IPS-20b (cell line): ENCODE measurements around the gene TSPAN4.
A peak's percentile ranks its signal among the peaks of the same experiment; 100 is the strongest.

Experiments
- H3K27ac ChIP-seq: one replicate; pipeline ENCODE4 v1.5.1; 2013; ENCODE audit warnings: low read length
- H3K27me3 ChIP-seq: 2 replicates; pipeline ENCODE4 v1.6.1; 2013; ENCODE audit warnings: mild to moderate bottlenecking, low read length, inconsistent platforms; ENCODE audit not compliant: insufficient read depth
- H3K36me3 ChIP-seq: 2 replicates; pipeline ENCODE4 v1.6.1; 2013; ENCODE audit warnings: low read depth, mild to moderate bottlenecking, inconsistent platforms, low read length, moderate library complexity; ENCODE audit not compliant: insufficient read depth
- H3K4me1 ChIP-seq: 2 replicates; pipeline ENCODE4 v1.6.1; 2013; ENCODE audit warnings: mild to moderate bottlenecking, control low read depth, inconsistent platforms, low read length, moderate library complexity; ENCODE audit not compliant: insufficient read depth
- H3K4me3 ChIP-seq: 2 replicates; pipeline ENCODE4 v1.5.1; 2013; ENCODE audit warnings: mild to moderate bottlenecking, low read length, inconsistent platforms
- H3K9ac ChIP-seq: 2 replicates; pipeline ENCODE4 v1.6.1; 2013; ENCODE audit warnings: low read depth, mild to moderate bottlenecking, inconsistent platforms, low read length, moderate library complexity
- H3K9me3 ChIP-seq: 2 replicates; pipeline ENCODE4 v1.6.1; 2013; ENCODE audit warnings: mild to moderate bottlenecking, low read depth, low read length, inconsistent platforms; ENCODE audit not compliant: insufficient read depth

The TSPAN4 gene

GRCh38 chr11:799641-800316, 42.9 kb upstream of the TSPAN4 start:
- Histone ChIP-seq H3K27me3 (no peaks in the 10 kb centered on the region), H3K27ac (no peak overlapping the region), H3K9ac (no peak overlapping the region), H3K4me3 (no peak overlapping the region), H3K36me3 (peaks cover 18% of the 10 kb centered on the region; the same call in 1 of the 2 replicates), H3K9me3 (no peaks in the 10 kb centered on the region), H3K4me1 (peaks cover 8% of the 10 kb centered on the region; the same call in 1 of the 2 replicates)

- Histone ChIP-seq H3K27ac (no peak overlapping the region), H3K27me3 (no peaks in the 10 kb centered on the region), H3K36me3 (peaks cover 18% of the 10 kb centered on the region; the same call in 1 of the 2 replicates), H3K9ac (no peak overlapping the region), H3K9me3 (no peaks in the 10 kb centered on the region), H3K4me1 (peaks cover 8% of the 10 kb centered on the region; the same call in 1 of the 2 replicates), H3K4me3 (no peak overlapping the region)
Measured at GRCh38 chr11:800473-800872, 42.2 kb upstream of the TSPAN4 start.

GRCh38 chr11:801097-801780, 41.4 kb upstream of the TSPAN4 start:
- no peaks in the 10 kb centered on the region for H3K9me3 ChIP-seq
- H3K36me3 ChIP-seq: peaks cover 18% of the 10 kb centered on the region; the same call in 1 of the 2 replicates
- no peak overlapping the region for H3K9ac ChIP-seq
- H3K4me3 ChIP-seq: no peak overlapping the region
- peaks cover 8% of the 10 kb centered on the region; the same call in 1 of the 2 replicates for H3K4me1 ChIP-seq
- no peak overlapping the region for H3K27ac ChIP-seq
- no peaks in the 10 kb centered on the region for H3K27me3 ChIP-seq

- Histone ChIP-seq H3K27ac (no peak overlapping the region), H3K9ac (no peak overlapping the region), H3K27me3 (no peaks in the 10 kb centered on the region), H3K36me3 (peaks cover 18% of the 10 kb centered on the region; the same call in 1 of the 2 replicates), H3K4me3 (no peak overlapping the region), H3K9me3 (no peaks in the 10 kb centered on the region), H3K4me1 (peaks cover 5% of the 10 kb centered on the region; the same call in 1 of the 2 replicates)
Measured at GRCh38 chr11:802018-802617, 40.5 kb upstream of the TSPAN4 start.

- Histone ChIP-seq H3K27ac (no peak overlapping the region), H3K27me3 (no peaks in the 10 kb centered on the region), H3K9ac (no peak overlapping the region), H3K4me1 (peaks cover 4% of the 10 kb centered on the region; the same call in 1 of the 2 replicates), H3K9me3 (no peaks in the 10 kb centered on the region), H3K4me3 (no peak overlapping the region), H3K36me3 (peaks cover 18% of the 10 kb centered on the region; the same call in 1 of the 2 replicates)
Measured at GRCh38 chr11:802693-803466, 39.8 kb upstream of the TSPAN4 start.

- Histone ChIP-seq H3K4me1 (peaks cover 4% of the 10 kb centered on the region; the same call in 1 of the 2 replicates), H3K9ac (no peak overlapping the region; the same call in 1 of the 2 replicates), H3K9me3 (no peaks in the 10 kb centered on the region), H3K27me3 (no peaks in the 10 kb centered on the region), H3K36me3 (peaks cover 18% of the 10 kb centered on the region; the same call in 1 of the 2 replicates), H3K4me3 (no peak overlapping the region), H3K27ac (no peak overlapping the region)
Measured at GRCh38 chr11:803467-803742, 39.2 kb upstream of the TSPAN4 start.

GRCh38 chr11:803770-804598, 38.7 kb upstream of the TSPAN4 start:
- Histone ChIP-seq H3K4me3 (peak overlapping the region; percentile 79), H3K9ac (peak overlapping the region; percentile 79; the same call in 1 of the 2 replicates), H3K27ac (no peak overlapping the region), H3K27me3 (no peaks in the 10 kb centered on the region), H3K36me3 (peaks cover 18% of the 10 kb centered on the region; the same call in 1 of the 2 replicates), H3K9me3 (no peaks in the 10 kb centered on the region), H3K4me1 (peaks cover 4% of the 10 kb centered on the region; the same call in 1 of the 2 replicates)

GRCh38 chr11:804599-804964, 38.1 kb upstream of the TSPAN4 start:
- Histone ChIP-seq H3K9me3 (no peaks in the 10 kb centered on the region), H3K36me3 (peaks cover 18% of the 10 kb centered on the region; the same call in 1 of the 2 replicates), H3K4me3 (peak overlapping the region; percentile 79), H3K9ac (peak overlapping the region; percentile 79; the same call in 1 of the 2 replicates), H3K27me3 (no peaks in the 10 kb centered on the region), H3K4me1 (peaks cover 4% of the 10 kb centered on the region; the same call in 1 of the 2 replicates), H3K27ac (no peak overlapping the region)

- no peaks in the 10 kb centered on the region for H3K9me3 ChIP-seq
- peaks cover 10% of the 10 kb centered on the region; the same call in 1 of the 2 replicates for H3K4me1 ChIP-seq
- peaks cover 32% of the 10 kb centered on the region for H3K36me3 ChIP-seq
- peak overlapping the region; percentile 100 for H3K27ac ChIP-seq
- H3K4me3 ChIP-seq: peak overlapping the region; percentile 97
- no peaks in the 10 kb centered on the region for H3K27me3 ChIP-seq
- peak overlapping the region; percentile 100 for H3K9ac ChIP-seq
Measured at GRCh38 chr11:808427-809286, 34.0 kb upstream of the TSPAN4 start.
